K562 (cell line): ENCODE data around the gene KCNQ4. TPM values are rescaled to one million over a fixed set of nuclear protein-coding genes. Genes with fewer than 3 reads are reported as not detected.

Experiments used
- ATAC-seq: fragments of 200-7000 bp; cut with Tn5 transposase; 3 replicates; pipeline ENCODE4 v1.9.1; 2020; ENCODE audit warnings: moderate library complexity
- BruUV-seq: library from RNA; stranded (reverse); fragments of 400-500 nt; replicated peaks from 2 replicates; lab custom pipeline; 2021; lab: Mats Ljungman, UMichigan
- CTCF ChIA-PET: fragments of 300-600 bp; formaldehyde crosslinking; extraction: SDS; loops from one replicate; lab custom pipeline; 2021; ENCODE audit warnings: low intra/inter-chr PET ratio; lab: Yijun Ruan, JAX
- POLR2A ChIA-PET: fragments of 300-600, 350-650 bp; sonication (Branson Sonifier 250); formaldehyde crosslinking; extraction: SDS; loops from one replicate; lab custom pipeline; 2021; ENCODE audit warnings: antibody characterized with exemption, inconsistent platforms; lab: Yijun Ruan, JAX
- DNase-seq, 4 experiments: peaks; one replicate each; pipeline versions ENCODE4 v3.0.0 to v3.0.0-alpha.2; 2011 to 2018; ENCODE audit warnings: low spot score in 3 of 4, mixed read lengths in 3 of 4; ENCODE audit errors: extremely low read depth in 1 of 4
- FAIRE-seq: peaks from 2 replicates; lab custom pipeline; 2011; peaks lifted over from hg19 to GRCh38; lab: Jason Lieb, UNC
- H2AFZ ChIP-seq: 2 replicates; pipeline ENCODE4 v1.6.0; 2011; ENCODE audit warnings: low read depth, low read length, control low read depth, inconsistent platforms
- H3K27ac ChIP-seq: fragments of 200-600 bp; 3 replicates; pipeline ENCODE4 v1.8.0; 2011; ENCODE audit warnings: low read depth, mild to moderate bottlenecking, control low read depth, inconsistent platforms, low read length, moderate library complexity, mixed read lengths; ENCODE audit errors: extremely low read depth
- H3K27me3 ChIP-seq, 2 experiments: fragments of 300-600 bp in 1 of 2; 2 replicates in 1 of 2; 3 replicates in 1 of 2; pipeline versions ENCODE4 v1.6.0 to v1.8.0; 2011; ENCODE audit warnings: inconsistent platforms in 2 of 2, low read length in 2 of 2, mild to moderate bottlenecking in 1 of 2, mixed read lengths in 1 of 2, moderate library complexity in 1 of 2; ENCODE audit not compliant: control insufficient read depth in 2 of 2, insufficient read depth in 2 of 2
- H3K36me3 ChIP-seq: fragments of 300-600 bp; 3 replicates; pipeline ENCODE4 v1.8.0; 2011; ENCODE audit warnings: mild to moderate bottlenecking, low read length, inconsistent platforms; ENCODE audit not compliant: control insufficient read depth, insufficient read depth
- H3K4me1 ChIP-seq, 2 experiments: fragments of 200-600 bp in 1 of 2; replicated peaks in 1 of 2; 2 replicates in 1 of 2; 3 replicates in 1 of 2; pipeline versions ENCODE4 v1.5.1 to v1.8.0; 2011; ENCODE audit warnings: inconsistent platforms in 2 of 2, low read length in 2 of 2, mild to moderate bottlenecking in 1 of 2, mixed read lengths in 1 of 2, moderate library complexity in 1 of 2; ENCODE audit not compliant: control insufficient read depth in 2 of 2, insufficient read depth in 2 of 2
- H3K4me2 ChIP-seq: 2 replicates; pipeline ENCODE4 v1.6.1; 2011; ENCODE audit warnings: low read length, control low read depth, inconsistent platforms, mixed read lengths; ENCODE audit not compliant: insufficient read depth
- H3K4me3 ChIP-seq: fragments of 200-600 bp; sonication (generic), shearing (Covaris generic); 2 replicates; pipeline ENCODE4 v1.5.1; 2016; ENCODE audit warnings: control low read depth, inconsistent platforms
- H3K79me2 ChIP-seq: fragments of 200-600 bp; 3 replicates; pipeline ENCODE4 v1.8.0; 2011; ENCODE audit warnings: low read length, inconsistent platforms; ENCODE audit not compliant: control insufficient read depth, insufficient read depth
- H3K9ac ChIP-seq, 2 experiments: 2 replicates each; pipeline versions ENCODE4 v1.6.0 to v1.6.1; 2011; ENCODE audit warnings: low read depth in 2 of 2, low read length in 2 of 2, control low read depth in 1 of 2, inconsistent platforms in 1 of 2, mild to moderate bottlenecking in 1 of 2, mixed read lengths in 1 of 2; ENCODE audit not compliant: insufficient read depth in 1 of 2
- H3K9me1 ChIP-seq: one replicate; pipeline ENCODE4 v1.6.0; 2011; ENCODE audit warnings: inconsistent platforms, mild to moderate bottlenecking, low read length, moderate library complexity; ENCODE audit not compliant: control insufficient read depth, insufficient read depth
- H3K9me3 ChIP-seq: replicated peaks from 2 replicates; pipeline ENCODE4 v1.5.1; 2011; ENCODE audit warnings: low read depth, low read length, inconsistent platforms; ENCODE audit not compliant: control insufficient read depth, insufficient read depth
- H4K20me1 ChIP-seq: replicated peaks from 2 replicates; pipeline ENCODE4 v1.6.1; 2011; ENCODE audit warnings: low read length, inconsistent platforms, mixed read lengths; ENCODE audit not compliant: control insufficient read depth, insufficient read depth
- ESRRA ChIP-seq: fragments of 450-650 bp; IDR thresholded peaks from 2 replicates; pipeline ENCODE4 v1.6.1; 2014; ENCODE audit warnings: low read depth, mild to moderate bottlenecking, moderate library complexity, borderline replicate concordance
- MAFG ChIP-seq: fragments of 450-650 bp; conservative IDR thresholded peaks from 2 replicates; pipeline ENCODE4 v1.6.1; 2016; ENCODE audit warnings: missing genetic modification characterization, missing compliant biosample characterization
- NRF1 ChIP-seq, 2 experiments: fragments of 450-650 bp; IDR thresholded peaks in 1 of 2; conservative IDR thresholded peaks in 1 of 2; 2 replicates each; pipeline ENCODE4 v1.6.1; 2014; ENCODE audit warnings: mild to moderate bottlenecking in 2 of 2
- RBBP5 ChIP-seq: fragments of 200-600 bp; sonication (generic); IDR thresholded peaks from 2 replicates; pipeline ENCODE4 v1.6.1; 2012; ENCODE audit warnings: borderline replicate concordance, mild to moderate bottlenecking, low read length, control low read depth, inconsistent platforms; ENCODE audit not compliant: insufficient read depth, poor library complexity, severe bottlenecking
- STAG1 ChIP-seq: sonication (generic); formaldehyde crosslinking; IDR thresholded peaks from 2 replicates; pipeline ENCODE4 v1.5.0; 2020; ENCODE audit warnings: missing genetic modification reagents, borderline replicate concordance
- XRCC5 ChIP-seq: fragments of 200-400 bp; formaldehyde crosslinking; IDR thresholded peaks from 2 replicates; pipeline ENCODE4 v1.6.1; 2017; ENCODE audit warnings: low read depth, mild to moderate bottlenecking, low read length
- ZHX1 ChIP-seq: fragments of 150-350 bp; conservative IDR thresholded peaks from 2 replicates; pipeline ENCODE4 v1.6.1; 2014; ENCODE audit warnings: low read length
- WGBS: fragments of 100-300 bp; shearing (Covaris generic); methylation state at CpG from one replicate; pipeline ENCODE4 v1.1.6; 2016; ENCODE audit warnings: low coverage, mixed read lengths; ENCODE audit not compliant: insufficient coverage; ENCODE audit errors: missing lambda C conversion rate; 5-methylcytosine and 5-hydroxymethylcytosine counted together
- in situ Hi-C: fragments of 300-500 bp; cut with MboI; formaldehyde crosslinking; loops from 4 replicates; pipeline ENCODE4 v1.15.0; 2018; ENCODE audit warnings: inconsistent platforms, mixed read lengths
- intact Hi-C: fragments of 100-400 bp; cut with micrococcal nuclease; formaldehyde crosslinking; loops from 2 replicates; pipeline ENCODE4 v1.14.2; 2022
- polyA plus RNA-seq, 8 experiments: library from polyadenylated mRNA; depleted of rRNA in 4 of 8; stranded (reverse) in 5 of 8; unstranded in 3 of 8; fragments of >200 nt; fragmentation: Nextera tagmentation in 2 of 8; fragmentation: Illumina TruSeq in 1 of 8; extraction: Ambion mirVana in 2 of 8; extraction: Trizol in 1 of 8; gene quantifications; 2 replicates each; pipeline versions ENCODE4 v1.2.1 to v1.2.3, GENCODE V29; 2011 to 2014; ENCODE audit warnings: inconsistent platforms in 1 of 8, missing spikeins in 1 of 8
- total RNA-seq, 7 experiments: library from RNA; depleted of rRNA in 6 of 7; stranded (reverse); fragments of >200 nt in 6 of 7; fragmentation: Illumina TruSeq in 2 of 7; extraction: Trizol in 2 of 7; gene quantifications; 2 replicates each; pipeline versions ENCODE4 v1.2.1 to v1.2.3, GENCODE V29; 2011 to 2021; ENCODE audit warnings: low replicate concordance in 1 of 7
- TF ChIP-seq, protein P1 (sequence below): sonication (generic); formaldehyde crosslinking; IDR thresholded peaks from 2 replicates; pipeline ENCODE4 v1.5.0; 2020; ENCODE audit warnings: missing genetic modification reagents
- TF ChIP-seq, protein P2 (sequence below): fragments of 250-450 bp; sonication (Bioruptor Pico); IDR thresholded peaks from 2 replicates; pipeline ENCODE4 v1.5.0; 2021; ENCODE audit warnings: mild to moderate bottlenecking, moderate library complexity
- TF ChIP-seq, protein P3 (sequence below), 3 experiments: IDR thresholded peaks in 2 of 3; conservative IDR thresholded peaks in 1 of 3; 2 replicates each; pipeline ENCODE4 v1.5.1; 2011 to 2012; ENCODE audit warnings: low read length in 3 of 3, mild to moderate bottlenecking in 3 of 3, control low read depth in 2 of 3, improper control_type of control experiment in 1 of 3, inconsistent platforms in 1 of 3, low read depth in 1 of 3, mixed read lengths in 1 of 3, moderate library complexity in 1 of 3; ENCODE audit not compliant: insufficient read depth in 2 of 3
- TF ChIP-seq, protein P4 (sequence below): sonication (generic); formaldehyde crosslinking; IDR thresholded peaks from 2 replicates; pipeline ENCODE4 v1.8.1; 2023; ENCODE audit warnings: mild to moderate bottlenecking, missing genetic modification reagents

Gene KCNQ4
- total and polyA plus RNA-seq, 9 of the 15 experiments (the other 6 are each of a cell fraction or from before 2014, with no cell fraction given) = 0.07 to 4.1 (median 0.79) TPM

- WGBS = 14% methylated on average over 6 of the region's 6 CpGs
- Histone ChIP-seq H3K36me3 (no peaks in the 10 kb centered on the region), H3K4me1 (peaks cover 0 to 6% of the 10 kb centered on the region in 2 experiments; a peak in 2 of 5 replicates), H3K27ac (no peak overlapping the region), H3K9ac (no peak overlapping the region), H4K20me1 (no peaks in the 10 kb centered on the region), H3K9me1 (no peaks in the 10 kb centered on the region), H3K4me2 (no peak overlapping the region), H3K79me2 (no peaks in the 10 kb centered on the region), H3K4me3 (no peak overlapping the region), H3K27me3 (peaks cover 0 to 10% of the 10 kb centered on the region in 2 experiments; a peak in 3 of 5 replicates), H3K9me3 (no peaks in the 10 kb centered on the region), H2AFZ (no peak overlapping the region)
- DNase-seq = no peak
- POLR2A ChIA-PET = interaction anchor here (0.6 to 2.0 kb wide), 5 partner anchors 10 to 1041 kb away, joined by 3 to 10 read pairs (median 5); no protein-coding TSS in a partner anchor
- no peak for ATAC-seq
- intact Hi-C loops (no loop called here), in situ Hi-C loops (no loop called here)
- no peak for FAIRE-seq
- CTCF ChIA-PET = no interaction called here
- BruUV-seq = no TSS peak
- TF ChIP-seq, protein P1, sequence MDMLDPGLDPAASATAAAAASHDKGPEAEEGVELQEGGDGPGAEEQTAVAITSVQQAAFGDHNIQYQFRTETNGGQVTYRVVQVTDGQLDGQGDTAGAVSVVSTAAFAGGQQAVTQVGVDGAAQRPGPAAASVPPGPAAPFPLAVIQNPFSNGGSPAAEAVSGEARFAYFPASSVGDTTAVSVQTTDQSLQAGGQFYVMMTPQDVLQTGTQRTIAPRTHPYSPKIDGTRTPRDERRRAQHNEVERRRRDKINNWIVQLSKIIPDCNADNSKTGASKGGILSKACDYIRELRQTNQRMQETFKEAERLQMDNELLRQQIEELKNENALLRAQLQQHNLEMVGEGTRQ (CRISPR knock-in tag) = no peak
- TF ChIP-seq NRF1 (conservative IDR thresholded peaks at IDR 0.05 in 1 of 2, IDR thresholded peaks at IDR 0.05 in 1 of 2) (0 out of 4 replicates have a peak, but pooled peaks of 1 of the 2 experiments have one; percentile 29), ESRRA (0 out of 2 replicates have a peak, but pooled peaks have one; percentile 28), STAG1 (no peak), RBBP5 (peak; percentile 28), XRCC5 (no peak), ZHX1 (no peak), MAFG (tag) (peak; percentile 57; the same call in 1 of the 2 replicates)
- TF ChIP-seq, protein P2, sequence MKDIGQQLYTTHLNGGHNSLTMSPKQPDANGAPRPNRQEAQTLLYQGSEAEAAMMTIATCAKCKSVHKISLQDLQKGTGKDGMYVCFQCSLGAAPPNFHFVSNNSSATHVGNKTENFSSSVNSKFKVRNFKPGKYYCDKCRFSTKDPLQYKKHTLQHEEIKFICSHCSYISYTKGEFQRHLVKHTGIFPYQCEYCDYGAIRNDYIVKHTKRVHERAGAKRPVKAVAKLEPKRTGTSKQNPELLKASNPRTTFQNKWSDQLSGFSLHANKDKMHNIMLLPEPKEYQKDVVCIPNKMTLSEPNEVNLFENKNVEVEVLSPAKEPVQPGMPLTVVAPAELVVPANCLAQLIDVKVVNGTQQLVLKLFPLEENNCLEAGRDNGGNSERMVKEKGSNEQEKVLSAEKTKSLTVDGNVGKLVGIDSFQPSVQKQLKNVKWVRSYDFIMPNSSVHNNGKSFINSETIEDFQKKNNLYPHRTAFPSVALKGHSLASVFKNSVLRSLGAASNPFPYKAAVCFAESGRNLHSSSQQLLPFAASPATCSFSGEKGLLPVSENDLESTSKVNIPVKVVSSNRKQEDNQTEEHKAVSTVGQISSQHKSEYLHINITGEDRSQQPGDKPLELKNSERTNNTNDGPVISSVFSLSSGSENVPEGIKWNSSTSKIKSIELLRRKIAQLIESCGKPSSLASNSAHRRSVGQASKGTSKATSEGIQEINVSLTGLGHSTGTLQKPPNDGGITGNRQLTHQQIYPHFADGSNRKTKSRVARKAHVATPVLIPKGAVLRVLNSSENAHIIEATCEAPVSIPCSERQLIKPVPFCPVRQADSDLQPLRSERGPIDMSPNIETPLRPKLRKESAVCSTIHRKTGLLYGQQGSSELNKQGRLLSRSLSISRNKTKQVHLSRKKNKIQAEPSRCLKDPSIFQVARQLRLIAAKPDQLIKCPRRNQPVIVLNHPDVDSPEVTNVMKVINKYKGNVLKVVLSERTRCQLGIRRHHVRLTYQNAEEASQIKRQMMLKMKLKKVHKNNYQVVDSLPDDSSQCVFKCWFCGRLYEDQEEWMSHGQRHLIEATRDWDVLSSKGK (CRISPR knock-in tag) = no peak
- TF ChIP-seq, protein P3, sequence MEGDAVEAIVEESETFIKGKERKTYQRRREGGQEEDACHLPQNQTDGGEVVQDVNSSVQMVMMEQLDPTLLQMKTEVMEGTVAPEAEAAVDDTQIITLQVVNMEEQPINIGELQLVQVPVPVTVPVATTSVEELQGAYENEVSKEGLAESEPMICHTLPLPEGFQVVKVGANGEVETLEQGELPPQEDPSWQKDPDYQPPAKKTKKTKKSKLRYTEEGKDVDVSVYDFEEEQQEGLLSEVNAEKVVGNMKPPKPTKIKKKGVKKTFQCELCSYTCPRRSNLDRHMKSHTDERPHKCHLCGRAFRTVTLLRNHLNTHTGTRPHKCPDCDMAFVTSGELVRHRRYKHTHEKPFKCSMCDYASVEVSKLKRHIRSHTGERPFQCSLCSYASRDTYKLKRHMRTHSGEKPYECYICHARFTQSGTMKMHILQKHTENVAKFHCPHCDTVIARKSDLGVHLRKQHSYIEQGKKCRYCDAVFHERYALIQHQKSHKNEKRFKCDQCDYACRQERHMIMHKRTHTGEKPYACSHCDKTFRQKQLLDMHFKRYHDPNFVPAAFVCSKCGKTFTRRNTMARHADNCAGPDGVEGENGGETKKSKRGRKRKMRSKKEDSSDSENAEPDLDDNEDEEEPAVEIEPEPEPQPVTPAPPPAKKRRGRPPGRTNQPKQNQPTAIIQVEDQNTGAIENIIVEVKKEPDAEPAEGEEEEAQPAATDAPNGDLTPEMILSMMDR (IDR thresholded peaks at IDR 0.05 in 2 of 3, conservative IDR thresholded peaks at IDR 0.05 in 1 of 3; ENCODE audit: insufficient read depth in 2 of 3, low read depth in 1 of 3, low read length in 3 of 3) = no peak
- TF ChIP-seq, protein P4, sequence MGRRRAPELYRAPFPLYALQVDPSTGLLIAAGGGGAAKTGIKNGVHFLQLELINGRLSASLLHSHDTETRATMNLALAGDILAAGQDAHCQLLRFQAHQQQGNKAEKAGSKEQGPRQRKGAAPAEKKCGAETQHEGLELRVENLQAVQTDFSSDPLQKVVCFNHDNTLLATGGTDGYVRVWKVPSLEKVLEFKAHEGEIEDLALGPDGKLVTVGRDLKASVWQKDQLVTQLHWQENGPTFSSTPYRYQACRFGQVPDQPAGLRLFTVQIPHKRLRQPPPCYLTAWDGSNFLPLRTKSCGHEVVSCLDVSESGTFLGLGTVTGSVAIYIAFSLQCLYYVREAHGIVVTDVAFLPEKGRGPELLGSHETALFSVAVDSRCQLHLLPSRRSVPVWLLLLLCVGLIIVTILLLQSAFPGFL = no peak
Measured at GRCh38 chr1:40887652-40888051, 104.1 kb downstream of the KCNQ4 start.
